GM18520 (cell line): ENCODE measurements around the gene RNF40.

ENCODE experiments used
- ATAC-seq: cut with Tn5 transposase; IDR thresholded peaks from one replicate; pipeline ENCODE4 v1.9.1; 2021; ENCODE audit not compliant: unreplicated experiment

The RNF40 gene

GRCh38 chr16:30761928-30762902 is at the start of gene RNF40, which contains the start of gene CFAP119:
TSS of gene RNF40 (plus strand) at chr16:30762322. CDS start at chr16:30762546, 224 bp downstream.
TSS of gene CFAP119 (minus strand) at chr16:30762062. CDS start at chr16:30761748, 314 bp downstream.
- peak; percentile 96 for ATAC-seq

GRCh38 chr16:30715750-30716445 is 46.2 kb upstream of the RNF40 start:
- no peak for ATAC-seq

- ATAC-seq, result no peak
These were observed 42.0 kb upstream of the RNF40 start for GRCh38 chr16:30720086-30720485.

GRCh38 chr16:30720694-30721093 is 41.4 kb upstream of the RNF40 start:
- no peak for ATAC-seq

- ATAC-seq, result no peak
These were observed 41.0 kb upstream of the RNF40 start for GRCh38 chr16:30721167-30721566.

- ATAC-seq, result no peak
These were observed 40.5 kb upstream of the RNF40 start for GRCh38 chr16:30721606-30722005.

GRCh38 chr16:30722443-30722842 is 39.7 kb upstream of the RNF40 start:
- ATAC-seq, result no peak

- ATAC-seq, result no peak
These were observed 39.2 kb upstream of the RNF40 start for GRCh38 chr16:30722916-30723315.

GRCh38 chr16:30723725-30724355 is 38.3 kb upstream of the RNF40 start:
- no peak for ATAC-seq

- no peak for ATAC-seq
These were observed 37.3 kb upstream of the RNF40 start for GRCh38 chr16:30724641-30725417.

- no peak for ATAC-seq
These were observed 36.7 kb upstream of the RNF40 start for GRCh38 chr16:30725418-30725792.

- no peak for ATAC-seq
These were observed 33.8 kb upstream of the RNF40 start for GRCh38 chr16:30728321-30728720.

- no peak for ATAC-seq
These were observed 33.0 kb upstream of the RNF40 start for GRCh38 chr16:30728899-30729672.

GRCh38 chr16:30731411-30731810 is 30.7 kb upstream of the RNF40 start:
- ATAC-seq, result no peak

- ATAC-seq, result no peak
These were observed 24.9 kb upstream of the RNF40 start for GRCh38 chr16:30736995-30737793.

GRCh38 chr16:30737794-30738648 is 24.1 kb upstream of the RNF40 start:
- no peak for ATAC-seq

GRCh38 chr16:30738984-30739951 is 22.9 kb upstream of the RNF40 start:
- ATAC-seq, result no peak
